WTC11 (cell line): ENCODE data around the gene RNF149. TPM values are rescaled to one million over a fixed set of nuclear protein-coding genes. Genes with fewer than 3 reads are reported as not detected.

ENCODE experiments used
- ATAC-seq: fragments of 200-7000 bp; cut with Tn5 transposase; 2 replicates; pipeline ENCODE4 v1.10.0; 2021; ENCODE audit warnings: mild to moderate bottlenecking, moderate library complexity
- CTCF ChIA-PET: fragments of 300-600 bp; sonication (Branson Sonifier 250); formaldehyde crosslinking; loops from one replicate; lab custom pipeline; 2021; ENCODE audit warnings: antibody characterized with exemption; lab: Charles Lee
- POLR2A ChIA-PET: fragments of 350-600 bp; sonication (Branson Sonifier 250); formaldehyde crosslinking; loops from one replicate; lab custom pipeline; 2021; ENCODE audit warnings: antibody characterized with exemption; lab: Charles Lee
- DNase-seq: peaks from one replicate; pipeline ENCODE4 v3.0.0; 2021; ENCODE audit warnings: low spot score
- H3K27ac Mint-ChIP-seq: 2 replicates; pipeline ENCODE4 v1.8.0; 2021; ENCODE audit warnings: mixed read lengths
- H3K27me3 Mint-ChIP-seq: 2 replicates; pipeline ENCODE4 v1.8.0; 2021; ENCODE audit warnings: low read depth, mild to moderate bottlenecking, moderate library complexity, mixed read lengths
- H3K36me3 Mint-ChIP-seq: 2 replicates; pipeline ENCODE4 v1.8.0; 2021; ENCODE audit warnings: mixed read lengths
- H3K4me1 Mint-ChIP-seq: 2 replicates; pipeline ENCODE4 v1.8.0; 2022; ENCODE audit warnings: mixed read lengths
- H3K4me3 Mint-ChIP-seq: 2 replicates; pipeline ENCODE4 v1.8.0; 2021; ENCODE audit warnings: mild to moderate bottlenecking, moderate library complexity, mixed read lengths
- H3K9me3 Mint-ChIP-seq: 2 replicates; pipeline ENCODE4 v1.8.0; 2021; ENCODE audit warnings: mixed read lengths
- CBFB ChIP-seq: sonication (generic); formaldehyde crosslinking; IDR thresholded peaks from 2 replicates; pipeline ENCODE4 v1.8.1; 2022; ENCODE audit warnings: mild to moderate bottlenecking, low read depth, missing genetic modification reagents
- ETV6 ChIP-seq: sonication (generic); formaldehyde crosslinking; IDR thresholded peaks from 2 replicates; pipeline ENCODE4 v1.8.1; 2022; ENCODE audit warnings: mild to moderate bottlenecking, missing genetic modification reagents
- FOXK1 ChIP-seq: sonication (generic); formaldehyde crosslinking; IDR thresholded peaks from 2 replicates; pipeline ENCODE4 v1.8.0; 2022; ENCODE audit warnings: mild to moderate bottlenecking, moderate library complexity, missing genetic modification reagents
- GRHL2 ChIP-seq: fragments of 250-450 bp; sonication (Bioruptor Pico); IDR thresholded peaks from 2 replicates; pipeline ENCODE4 v1.8.0; 2022; ENCODE audit warnings: mild to moderate bottlenecking, moderate library complexity; ENCODE audit not compliant: insufficient replicate concordance, severe bottlenecking
- NFE2L1 ChIP-seq: sonication (generic); formaldehyde crosslinking; IDR thresholded peaks from 2 replicates; pipeline ENCODE4 v1.8.1; 2023; ENCODE audit warnings: missing genetic modification reagents
- RELA ChIP-seq: sonication (generic); formaldehyde crosslinking; IDR thresholded peaks from 2 replicates; pipeline ENCODE4 v1.8.1; 2022; ENCODE audit warnings: missing genetic modification reagents, mild to moderate bottlenecking, borderline replicate concordance
- SMAD3 ChIP-seq: sonication (generic); formaldehyde crosslinking; IDR thresholded peaks from 2 replicates; pipeline ENCODE4 v1.8.0; 2022; ENCODE audit warnings: missing genetic modification reagents, mild to moderate bottlenecking, borderline replicate concordance
- SOX15 ChIP-seq: fragments of 250-450 bp; sonication (Bioruptor Pico); IDR thresholded peaks from 2 replicates; pipeline ENCODE4 v1.9.0; 2021; ENCODE audit warnings: mild to moderate bottlenecking
- TCF7 ChIP-seq: sonication (generic); formaldehyde crosslinking; IDR thresholded peaks from 2 replicates; pipeline ENCODE4 v1.8.0; 2022; ENCODE audit warnings: mild to moderate bottlenecking, low read depth, missing genetic modification reagents, moderate library complexity
- ZBTB21 ChIP-seq: sonication (generic); formaldehyde crosslinking; IDR thresholded peaks from 2 replicates; pipeline ENCODE4 v1.8.1; 2023; ENCODE audit warnings: mild to moderate bottlenecking, missing genetic modification reagents, borderline replicate concordance
- ZNF121 ChIP-seq: sonication (generic); formaldehyde crosslinking; IDR thresholded peaks from 2 replicates; pipeline ENCODE4 v1.8.0; 2023; ENCODE audit warnings: missing genetic modification reagents
- ZNF138 ChIP-seq: sonication (generic); formaldehyde crosslinking; conservative IDR thresholded peaks from 2 replicates; pipeline ENCODE4 v1.8.1; 2022; ENCODE audit warnings: mild to moderate bottlenecking, moderate library complexity, missing genetic modification reagents
- ZNF396 ChIP-seq: fragments of 250-450 bp; sonication (Bioruptor Pico); IDR thresholded peaks from 2 replicates; pipeline ENCODE4 v1.8.0; 2021; ENCODE audit warnings: mild to moderate bottlenecking, moderate library complexity, borderline replicate concordance
- total RNA-seq: library from RNA; stranded (reverse); gene quantifications from 3 replicates; pipeline ENCODE4 v1.2.3, GENCODE V29; 2021
- TF ChIP-seq, protein P1 (sequence below): sonication (generic); formaldehyde crosslinking; IDR thresholded peaks from 2 replicates; pipeline ENCODE4 v1.8.1; 2023; ENCODE audit warnings: mild to moderate bottlenecking, moderate library complexity, missing genetic modification reagents
- TF ChIP-seq, protein P2 (sequence below): sonication (generic); formaldehyde crosslinking; IDR thresholded peaks from 2 replicates; pipeline ENCODE4 v1.8.0; 2023; ENCODE audit warnings: missing genetic modification reagents
- TF ChIP-seq, protein P3 (sequence below): sonication (generic); formaldehyde crosslinking; IDR thresholded peaks from 2 replicates; pipeline ENCODE4 v1.8.0; 2022; ENCODE audit warnings: mild to moderate bottlenecking, missing genetic modification reagents
- TF ChIP-seq, protein P4 (sequence below): sonication (generic); formaldehyde crosslinking; IDR thresholded peaks from 2 replicates; pipeline ENCODE4 v1.8.0; 2022; ENCODE audit warnings: mild to moderate bottlenecking, missing genetic modification reagents
- TF ChIP-seq, protein P5 (sequence below): sonication (generic); formaldehyde crosslinking; conservative IDR thresholded peaks from 2 replicates; pipeline ENCODE4 v1.8.1; 2022; ENCODE audit warnings: mild to moderate bottlenecking, missing genetic modification reagents
- TF ChIP-seq, protein P6 (sequence below): sonication (generic); formaldehyde crosslinking; IDR thresholded peaks from 2 replicates; pipeline ENCODE4 v1.8.1; 2023; ENCODE audit warnings: mild to moderate bottlenecking, missing genetic modification reagents, moderate library complexity
- TF ChIP-seq, protein P7 (sequence below): sonication (generic); formaldehyde crosslinking; IDR thresholded peaks from 2 replicates; pipeline ENCODE4 v1.8.1; 2022; ENCODE audit warnings: low read depth, missing genetic modification reagents, borderline replicate concordance
- TF ChIP-seq, protein P8 (sequence below): sonication (generic); formaldehyde crosslinking; IDR thresholded peaks from 2 replicates; pipeline ENCODE4 v1.8.1; 2022; ENCODE audit warnings: low read depth, mild to moderate bottlenecking, moderate library complexity, missing genetic modification reagents, borderline replicate concordance

The RNF149 gene
- total RNA-seq, 1 experiment from 2014 or later, result 25.6 TPM

DNA sequence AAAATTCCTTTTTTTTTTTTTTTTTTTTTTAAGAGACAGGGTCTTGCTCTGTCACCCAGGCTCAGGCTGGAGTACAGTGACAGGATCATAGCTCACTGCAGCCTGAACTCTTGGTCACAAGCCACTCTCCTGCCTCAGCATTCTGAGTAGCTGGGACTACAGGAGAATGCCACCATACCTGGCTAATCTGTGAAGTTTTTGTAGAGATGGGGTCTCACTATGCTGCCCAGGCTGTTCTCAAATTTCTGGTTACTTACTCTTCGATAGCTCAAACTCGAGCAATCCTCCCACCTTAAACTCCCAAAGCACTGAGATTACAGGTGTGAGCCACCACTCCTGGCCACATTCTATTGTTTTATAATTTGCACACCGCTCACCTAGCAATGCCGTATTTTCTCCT lies 27.0 kb downstream of the RNF149 start:
- Mint-ChIP-seq H3K4me3 (no peak overlapping the region), H3K27ac (no peak overlapping the region), H3K9me3 (no peaks in the 10 kb centered on the region), H3K36me3 (peaks cover 69% of the 10 kb centered on the region), H3K4me1 (no peaks in the 10 kb centered on the region), H3K27me3 (no peaks in the 10 kb centered on the region)
- DNase-seq (no peak), ATAC-seq (no peak)
- no peak for TF ChIP-seq ZNF138
- TF ChIP-seq ZNF121, result peak; percentile 67
- ChIA-PET POLR2A (no interaction called here), CTCF (interaction anchor here (0.7 to 1.1 kb wide), 3 partner anchors 60 to 357 kb away, joined by 3 to 4 read pairs (median 3); no protein-coding TSS in a partner anchor)

DNA sequence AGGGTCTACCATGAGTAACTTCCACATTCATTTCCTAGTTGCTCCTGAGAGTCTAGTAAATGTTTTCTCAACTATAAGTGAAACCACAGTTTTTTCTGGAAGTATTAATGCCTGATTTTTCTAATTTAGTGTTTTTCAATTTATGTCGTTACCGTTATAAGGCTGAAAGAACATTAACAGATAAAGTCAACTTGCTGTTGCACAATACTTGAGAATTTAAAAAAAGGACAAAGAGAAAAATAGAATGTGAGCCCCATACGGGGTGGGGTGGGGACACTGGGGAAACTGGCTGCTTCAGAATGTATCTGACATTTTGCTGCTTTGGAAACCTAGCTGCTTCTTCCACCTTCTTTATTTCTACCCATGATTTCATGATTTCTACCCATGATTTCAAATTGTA lies 29.6 kb downstream of the RNF149 start:
- no peak overlapping the region; the same call in 1 of the 2 replicates for H3K27ac Mint-ChIP-seq

More for the DNA sequence above, 29.6 kb downstream of the RNF149 start:
- Mint-ChIP-seq H3K9me3 (no peaks in the 10 kb centered on the region), H3K4me3 (no peak overlapping the region), H3K36me3 (peaks cover 58% of the 10 kb centered on the region), H3K4me1 (no peaks in the 10 kb centered on the region), H3K27me3 (no peaks in the 10 kb centered on the region)
- ChIA-PET CTCF (no interaction called here), POLR2A (no interaction called here)
- DNase-seq, result no peak
- no peak for ATAC-seq
- TF ChIP-seq TCF7 (no peak), CBFB (no peak), ZNF396 (CRISPR knock-in tag) (no peak), GRHL2 (CRISPR knock-in tag) (no peak), SOX15 (CRISPR knock-in tag) (no peak), ZBTB21 (CRISPR knock-in tag) (no peak), FOXK1 (no peak), SMAD3 (CRISPR knock-in tag) (no peak), ETV6 (CRISPR knock-in tag) (no peak), NFE2L1 (CRISPR knock-in tag) (no peak), ZNF121 (no peak), RELA (CRISPR knock-in tag) (no peak)
- TF ChIP-seq, protein P1, sequence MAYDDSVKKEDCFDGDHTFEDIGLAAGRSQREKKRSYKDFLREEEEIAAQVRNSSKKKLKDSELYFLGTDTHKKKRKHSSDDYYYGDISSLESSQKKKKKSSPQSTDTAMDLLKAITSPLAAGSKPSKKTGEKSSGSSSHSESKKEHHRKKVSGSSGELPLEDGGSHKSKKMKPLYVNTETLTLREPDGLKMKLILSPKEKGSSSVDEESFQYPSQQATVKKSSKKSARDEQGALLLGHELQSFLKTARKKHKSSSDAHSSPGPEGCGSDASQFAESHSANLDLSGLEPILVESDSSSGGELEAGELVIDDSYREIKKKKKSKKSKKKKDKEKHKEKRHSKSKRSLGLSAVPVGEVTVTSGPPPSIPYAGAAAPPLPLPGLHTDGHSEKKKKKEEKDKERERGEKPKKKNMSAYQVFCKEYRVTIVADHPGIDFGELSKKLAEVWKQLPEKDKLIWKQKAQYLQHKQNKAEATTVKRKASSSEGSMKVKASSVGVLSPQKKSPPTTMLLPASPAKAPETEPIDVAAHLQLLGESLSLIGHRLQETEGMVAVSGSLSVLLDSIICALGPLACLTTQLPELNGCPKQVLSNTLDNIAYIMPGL, result no peak
- TF ChIP-seq, protein P2, sequence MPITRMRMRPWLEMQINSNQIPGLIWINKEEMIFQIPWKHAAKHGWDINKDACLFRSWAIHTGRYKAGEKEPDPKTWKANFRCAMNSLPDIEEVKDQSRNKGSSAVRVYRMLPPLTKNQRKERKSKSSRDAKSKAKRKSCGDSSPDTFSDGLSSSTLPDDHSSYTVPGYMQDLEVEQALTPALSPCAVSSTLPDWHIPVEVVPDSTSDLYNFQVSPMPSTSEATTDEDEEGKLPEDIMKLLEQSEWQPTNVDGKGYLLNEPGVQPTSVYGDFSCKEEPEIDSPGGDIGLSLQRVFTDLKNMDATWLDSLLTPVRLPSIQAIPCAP, result no peak
- TF ChIP-seq, protein P3, sequence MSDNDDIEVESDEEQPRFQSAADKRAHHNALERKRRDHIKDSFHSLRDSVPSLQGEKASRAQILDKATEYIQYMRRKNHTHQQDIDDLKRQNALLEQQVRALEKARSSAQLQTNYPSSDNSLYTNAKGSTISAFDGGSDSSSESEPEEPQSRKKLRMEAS (CRISPR knock-in tag), result no peak
- TF ChIP-seq, protein P4, sequence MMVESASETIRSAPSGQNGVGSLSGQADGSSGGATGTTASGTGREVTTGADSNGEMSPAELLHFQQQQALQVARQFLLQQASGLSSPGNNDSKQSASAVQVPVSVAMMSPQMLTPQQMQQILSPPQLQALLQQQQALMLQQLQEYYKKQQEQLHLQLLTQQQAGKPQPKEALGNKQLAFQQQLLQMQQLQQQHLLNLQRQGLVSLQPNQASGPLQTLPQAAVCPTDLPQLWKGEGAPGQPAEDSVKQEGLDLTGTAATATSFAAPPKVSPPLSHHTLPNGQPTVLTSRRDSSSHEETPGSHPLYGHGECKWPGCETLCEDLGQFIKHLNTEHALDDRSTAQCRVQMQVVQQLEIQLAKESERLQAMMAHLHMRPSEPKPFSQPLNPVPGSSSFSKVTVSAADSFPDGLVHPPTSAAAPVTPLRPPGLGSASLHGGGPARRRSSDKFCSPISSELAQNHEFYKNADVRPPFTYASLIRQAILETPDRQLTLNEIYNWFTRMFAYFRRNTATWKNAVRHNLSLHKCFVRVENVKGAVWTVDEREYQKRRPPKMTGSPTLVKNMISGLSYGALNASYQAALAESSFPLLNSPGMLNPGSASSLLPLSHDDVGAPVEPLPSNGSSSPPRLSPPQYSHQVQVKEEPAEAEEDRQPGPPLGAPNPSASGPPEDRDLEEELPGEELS (CRISPR knock-in tag), result no peak
- TF ChIP-seq, protein P5, sequence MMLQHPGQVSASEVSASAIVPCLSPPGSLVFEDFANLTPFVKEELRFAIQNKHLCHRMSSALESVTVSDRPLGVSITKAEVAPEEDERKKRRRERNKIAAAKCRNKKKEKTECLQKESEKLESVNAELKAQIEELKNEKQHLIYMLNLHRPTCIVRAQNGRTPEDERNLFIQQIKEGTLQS (CRISPR knock-in tag), result no peak
- TF ChIP-seq, protein P6, sequence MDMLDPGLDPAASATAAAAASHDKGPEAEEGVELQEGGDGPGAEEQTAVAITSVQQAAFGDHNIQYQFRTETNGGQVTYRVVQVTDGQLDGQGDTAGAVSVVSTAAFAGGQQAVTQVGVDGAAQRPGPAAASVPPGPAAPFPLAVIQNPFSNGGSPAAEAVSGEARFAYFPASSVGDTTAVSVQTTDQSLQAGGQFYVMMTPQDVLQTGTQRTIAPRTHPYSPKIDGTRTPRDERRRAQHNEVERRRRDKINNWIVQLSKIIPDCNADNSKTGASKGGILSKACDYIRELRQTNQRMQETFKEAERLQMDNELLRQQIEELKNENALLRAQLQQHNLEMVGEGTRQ (CRISPR knock-in tag), result no peak
- TF ChIP-seq, protein P7, sequence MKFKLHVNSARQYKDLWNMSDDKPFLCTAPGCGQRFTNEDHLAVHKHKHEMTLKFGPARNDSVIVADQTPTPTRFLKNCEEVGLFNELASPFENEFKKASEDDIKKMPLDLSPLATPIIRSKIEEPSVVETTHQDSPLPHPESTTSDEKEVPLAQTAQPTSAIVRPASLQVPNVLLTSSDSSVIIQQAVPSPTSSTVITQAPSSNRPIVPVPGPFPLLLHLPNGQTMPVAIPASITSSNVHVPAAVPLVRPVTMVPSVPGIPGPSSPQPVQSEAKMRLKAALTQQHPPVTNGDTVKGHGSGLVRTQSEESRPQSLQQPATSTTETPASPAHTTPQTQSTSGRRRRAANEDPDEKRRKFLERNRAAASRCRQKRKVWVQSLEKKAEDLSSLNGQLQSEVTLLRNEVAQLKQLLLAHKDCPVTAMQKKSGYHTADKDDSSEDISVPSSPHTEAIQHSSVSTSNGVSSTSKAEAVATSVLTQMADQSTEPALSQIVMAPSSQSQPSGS (CRISPR knock-in tag), result no peak
- TF ChIP-seq, protein P8, sequence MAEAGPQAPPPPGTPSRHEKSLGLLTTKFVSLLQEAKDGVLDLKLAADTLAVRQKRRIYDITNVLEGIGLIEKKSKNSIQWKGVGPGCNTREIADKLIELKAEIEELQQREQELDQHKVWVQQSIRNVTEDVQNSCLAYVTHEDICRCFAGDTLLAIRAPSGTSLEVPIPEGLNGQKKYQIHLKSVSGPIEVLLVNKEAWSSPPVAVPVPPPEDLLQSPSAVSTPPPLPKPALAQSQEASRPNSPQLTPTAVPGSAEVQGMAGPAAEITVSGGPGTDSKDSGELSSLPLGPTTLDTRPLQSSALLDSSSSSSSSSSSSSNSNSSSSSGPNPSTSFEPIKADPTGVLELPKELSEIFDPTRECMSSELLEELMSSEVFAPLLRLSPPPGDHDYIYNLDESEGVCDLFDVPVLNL, result no peak
